HEK293 (cell line): Measurements from ENCODE around the gene COL18A1.

ENCODE experiments used
- CTCF ChIA-PET: fragments of 350-600 bp; formaldehyde crosslinking; extraction: SDS; loops from one replicate; lab custom pipeline; 2021; ENCODE audit warnings: antibody characterized with exemption; lab: Yijun Ruan, JAX
- POLR2A ChIA-PET: fragments of 300-600 bp; formaldehyde crosslinking; extraction: SDS; loops from one replicate; lab custom pipeline; 2020; ENCODE audit warnings: antibody characterized with exemption, inconsistent platforms; lab: Yijun Ruan, JAX
- H3K27ac ChIP-seq: fragments of 200-500 bp; sonication (Bioruptor generic); 2 replicates; pipeline ENCODE4 v1.5.1; 2014; ENCODE audit warnings: low read depth, low read length, control low read depth, inconsistent platforms; ENCODE audit errors: extremely low read depth
- H3K36me3 ChIP-seq, 2 experiments: fragments of 200-500 bp in 1 of 2; sonication (Bioruptor generic) in 1 of 2; 1 replicate in 1 of 2; 2 replicates in 1 of 2; pipeline ENCODE4 v1.5.1; 2014 to 2017; ENCODE audit warnings: inconsistent platforms in 2 of 2, low read length in 2 of 2; ENCODE audit not compliant: control insufficient read depth in 2 of 2, insufficient read depth in 1 of 2
- H3K4me1 ChIP-seq: fragments of 200-500 bp; sonication (Bioruptor generic); 2 replicates; pipeline ENCODE4 v1.5.1; 2014; ENCODE audit warnings: mild to moderate bottlenecking, low read length, inconsistent platforms; ENCODE audit not compliant: control insufficient read depth, insufficient read depth
- H3K4me3 ChIP-seq: 2 replicates; pipeline ENCODE4 v1.5.1; 2011; ENCODE audit warnings: low read depth, mild to moderate bottlenecking, control low read depth, low read length, moderate library complexity
- H3K9me3 ChIP-seq: fragments of 200-500 bp; sonication (Bioruptor generic); 2 replicates; pipeline ENCODE4 v1.5.1; 2014; ENCODE audit warnings: low read depth, low read length, inconsistent platforms; ENCODE audit not compliant: control insufficient read depth, insufficient read depth
- GFI1B ChIP-seq: fragments of 450-650 bp; formaldehyde crosslinking; IDR thresholded peaks from 2 replicates; pipeline ENCODE4 v1.5.1; 2016; ENCODE audit warnings: missing biosample characterization, missing genetic modification characterization
- PRDM1 ChIP-seq: fragments of 450-650 bp; formaldehyde crosslinking; IDR thresholded peaks from 2 replicates; pipeline ENCODE4; 2016; ENCODE audit warnings: missing biosample characterization, missing genetic modification characterization
- ZBTB17 ChIP-seq: fragments of 450-650 bp; formaldehyde crosslinking; IDR thresholded peaks from 2 replicates; pipeline ENCODE4 v1.5.1; 2016; ENCODE audit warnings: missing biosample characterization, missing genetic modification characterization
- ZFP37 ChIP-seq: fragments of 450-650 bp; formaldehyde crosslinking; IDR thresholded peaks from 2 replicates; pipeline ENCODE4 v1.5.1; 2016; ENCODE audit warnings: missing biosample characterization, missing genetic modification characterization
- ZNF114 ChIP-seq: fragments of 450-650 bp; formaldehyde crosslinking; IDR thresholded peaks from 2 replicates; pipeline ENCODE4 v1.5.0; 2017; ENCODE audit warnings: missing biosample characterization, missing genetic modification characterization
- ZNF146 ChIP-seq: fragments of 450-650 bp; formaldehyde crosslinking; IDR thresholded peaks from 2 replicates; pipeline ENCODE4 v1.5.1; 2016; ENCODE audit warnings: missing biosample characterization, missing genetic modification characterization
- ZNF157 ChIP-seq: fragments of 450-650 bp; formaldehyde crosslinking; IDR thresholded peaks from 2 replicates; pipeline ENCODE4 v1.5.1; 2016; ENCODE audit warnings: missing biosample characterization, missing genetic modification characterization
- ZNF24 ChIP-seq: fragments of 450-650 bp; formaldehyde crosslinking; IDR thresholded peaks from 2 replicates; pipeline ENCODE4 v1.5.1; 2016; ENCODE audit warnings: missing biosample characterization, missing genetic modification characterization
- ZNF302 ChIP-seq: fragments of 450-650 bp; formaldehyde crosslinking; IDR thresholded peaks from 2 replicates; pipeline ENCODE4 v1.5.1; 2016; ENCODE audit warnings: missing biosample characterization, missing genetic modification characterization, low read depth
- ZNF416 ChIP-seq: fragments of 450-650 bp; formaldehyde crosslinking; IDR thresholded peaks from 2 replicates; pipeline ENCODE4 v1.5.1; 2016; ENCODE audit warnings: missing biosample characterization, missing genetic modification characterization
- ZNF571 ChIP-seq: fragments of 450-650 bp; formaldehyde crosslinking; IDR thresholded peaks from 2 replicates; pipeline ENCODE4 v1.5.0; 2017; ENCODE audit warnings: missing biosample characterization, missing genetic modification characterization
- ZNF600 ChIP-seq: fragments of 450-650 bp; formaldehyde crosslinking; IDR thresholded peaks from 2 replicates; pipeline ENCODE4 v1.5.1; 2016; ENCODE audit warnings: missing biosample characterization, missing genetic modification characterization
- ZNF654 ChIP-seq: fragments of 450-650 bp; formaldehyde crosslinking; IDR thresholded peaks from 2 replicates; pipeline ENCODE4 v1.5.1; 2016; ENCODE audit warnings: low read depth, missing biosample characterization, missing genetic modification characterization
- ZNF670 ChIP-seq: fragments of 450-650 bp; formaldehyde crosslinking; IDR thresholded peaks from 2 replicates; pipeline ENCODE4 v1.5.1; 2016; ENCODE audit warnings: missing biosample characterization, missing genetic modification characterization, low read depth
- ZSCAN30 ChIP-seq: fragments of 450-650 bp; IDR thresholded peaks from 2 replicates; pipeline ENCODE4 v1.5.1; 2018; ENCODE audit warnings: missing biosample characterization, mild to moderate bottlenecking, missing genetic modification characterization, moderate library complexity
- TF ChIP-seq, protein P1 (sequence below): fragments of 450-650 bp; formaldehyde crosslinking; IDR thresholded peaks from 2 replicates; pipeline ENCODE4 v1.5.1; 2016; ENCODE audit warnings: missing biosample characterization, missing genetic modification characterization
- TF ChIP-seq, protein P2 (sequence below): fragments of 450-650 bp; formaldehyde crosslinking; IDR thresholded peaks from 2 replicates; pipeline ENCODE4 v1.5.1; 2016; ENCODE audit warnings: missing biosample characterization, missing genetic modification characterization
- TF ChIP-seq, protein P3 (sequence below): fragments of 450-650 bp; formaldehyde crosslinking; IDR thresholded peaks from 2 replicates; pipeline ENCODE4 v1.5.0; 2017; ENCODE audit warnings: missing biosample characterization, missing genetic modification characterization, borderline replicate concordance
- TF ChIP-seq, protein P4 (sequence below): fragments of 450-650 bp; formaldehyde crosslinking; conservative IDR thresholded peaks from 2 replicates; pipeline ENCODE4 v1.5.1; 2016; ENCODE audit warnings: low read depth, missing biosample characterization, missing genetic modification characterization

Gene COL18A1

DNA sequence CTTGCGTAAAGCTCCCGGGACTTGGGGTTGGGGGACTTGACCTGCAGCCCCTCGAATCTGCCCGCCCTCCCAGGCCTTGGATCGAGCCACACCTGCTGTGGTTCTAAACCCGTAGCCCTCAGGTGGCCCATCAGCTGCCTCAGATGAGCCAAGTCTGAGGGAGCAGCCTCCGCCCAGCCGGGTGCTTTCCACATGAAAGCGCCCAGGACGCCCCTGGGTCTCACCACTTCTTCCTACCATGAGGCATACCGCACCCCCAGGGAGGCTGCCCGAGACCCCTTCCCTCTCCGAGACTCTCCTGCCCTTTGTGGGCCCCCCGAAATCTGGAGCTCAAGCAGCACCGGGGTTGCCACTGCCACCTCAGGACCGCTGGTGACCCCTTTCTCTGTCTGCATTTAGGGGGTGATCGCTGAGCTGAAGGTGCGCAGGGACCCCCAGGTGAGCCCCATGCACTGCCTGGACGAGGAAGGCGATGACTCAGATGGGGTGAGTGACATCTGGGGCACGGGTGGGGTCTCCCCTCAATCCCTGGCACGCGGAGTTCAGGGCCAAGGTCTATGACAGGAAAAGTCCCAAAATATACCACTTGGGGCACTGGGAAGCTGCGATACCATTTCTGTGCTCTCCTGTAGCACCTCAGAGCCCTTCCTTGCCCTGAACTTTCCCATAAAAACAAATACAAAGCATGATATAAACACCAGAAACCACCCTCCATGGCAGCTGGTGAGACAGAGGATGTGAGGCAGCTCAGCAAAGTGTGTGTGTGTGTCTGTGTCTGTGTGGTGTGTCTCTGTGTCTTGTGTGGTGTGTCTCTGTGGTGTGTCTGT is 68.7 kb downstream of the COL18A1 start:
- no peak overlapping the region for H3K4me3 ChIP-seq
- CTCF ChIA-PET, result interaction anchor here (0.7 to 1.0 kb wide), 3 partner anchors 11 to 345 kb away, joined by 3 to 5 read pairs (median 3); no protein-coding TSS in a partner anchor
- H3K4me1 ChIP-seq, result peaks cover 5% of the 10 kb centered on the region
- H3K27ac ChIP-seq, result no peak overlapping the region
- TF ChIP-seq ZNF157 (tag by site-specific recombination) (no peak), ZNF146 (tag by site-specific recombination) (no peak), ZBTB17 (no peak), ZFP37 (tag by site-specific recombination) (no peak), ZNF302 (tag by site-specific recombination) (no peak), GFI1B (tag by site-specific recombination) (no peak), ZNF24 (tag by site-specific recombination) (no peak), ZNF670 (tag by site-specific recombination) (no peak), ZNF654 (tag by site-specific recombination) (no peak), ZNF416 (no peak), ZNF600 (tag by site-specific recombination) (no peak), ZSCAN30 (tag by site-specific recombination) (no peak), ZNF114 (tag by site-specific recombination) (no peak), PRDM1 (tag by site-specific recombination) (no peak), ZNF571 (tag by site-specific recombination) (no peak)
- TF ChIP-seq, protein P1, sequence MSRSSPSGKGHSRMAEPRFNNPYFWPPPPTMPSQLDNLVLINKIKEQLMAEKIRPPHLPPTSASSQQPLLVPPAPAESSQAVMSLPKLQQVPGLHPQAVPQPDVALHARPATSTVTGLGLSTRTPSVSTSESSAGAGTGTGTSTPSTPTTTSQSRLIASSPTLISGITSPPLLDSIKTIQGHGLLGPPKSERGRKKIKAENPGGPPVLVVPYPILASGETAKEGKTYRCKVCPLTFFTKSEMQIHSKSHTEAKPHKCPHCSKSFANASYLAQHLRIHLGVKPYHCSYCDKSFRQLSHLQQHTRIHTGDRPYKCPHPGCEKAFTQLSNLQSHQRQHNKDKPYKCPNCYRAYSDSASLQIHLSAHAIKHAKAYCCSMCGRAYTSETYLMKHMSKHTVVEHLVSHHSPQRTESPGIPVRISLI (tag by site-specific recombination), result no peak
- TF ChIP-seq, protein P2, sequence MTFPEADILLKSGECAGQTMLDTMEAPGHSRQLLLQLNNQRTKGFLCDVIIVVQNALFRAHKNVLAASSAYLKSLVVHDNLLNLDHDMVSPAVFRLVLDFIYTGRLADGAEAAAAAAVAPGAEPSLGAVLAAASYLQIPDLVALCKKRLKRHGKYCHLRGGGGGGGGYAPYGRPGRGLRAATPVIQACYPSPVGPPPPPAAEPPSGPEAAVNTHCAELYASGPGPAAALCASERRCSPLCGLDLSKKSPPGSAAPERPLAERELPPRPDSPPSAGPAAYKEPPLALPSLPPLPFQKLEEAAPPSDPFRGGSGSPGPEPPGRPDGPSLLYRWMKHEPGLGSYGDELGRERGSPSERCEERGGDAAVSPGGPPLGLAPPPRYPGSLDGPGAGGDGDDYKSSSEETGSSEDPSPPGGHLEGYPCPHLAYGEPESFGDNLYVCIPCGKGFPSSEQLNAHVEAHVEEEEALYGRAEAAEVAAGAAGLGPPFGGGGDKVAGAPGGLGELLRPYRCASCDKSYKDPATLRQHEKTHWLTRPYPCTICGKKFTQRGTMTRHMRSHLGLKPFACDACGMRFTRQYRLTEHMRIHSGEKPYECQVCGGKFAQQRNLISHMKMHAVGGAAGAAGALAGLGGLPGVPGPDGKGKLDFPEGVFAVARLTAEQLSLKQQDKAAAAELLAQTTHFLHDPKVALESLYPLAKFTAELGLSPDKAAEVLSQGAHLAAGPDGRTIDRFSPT, result no peak
- TF ChIP-seq, protein P3, sequence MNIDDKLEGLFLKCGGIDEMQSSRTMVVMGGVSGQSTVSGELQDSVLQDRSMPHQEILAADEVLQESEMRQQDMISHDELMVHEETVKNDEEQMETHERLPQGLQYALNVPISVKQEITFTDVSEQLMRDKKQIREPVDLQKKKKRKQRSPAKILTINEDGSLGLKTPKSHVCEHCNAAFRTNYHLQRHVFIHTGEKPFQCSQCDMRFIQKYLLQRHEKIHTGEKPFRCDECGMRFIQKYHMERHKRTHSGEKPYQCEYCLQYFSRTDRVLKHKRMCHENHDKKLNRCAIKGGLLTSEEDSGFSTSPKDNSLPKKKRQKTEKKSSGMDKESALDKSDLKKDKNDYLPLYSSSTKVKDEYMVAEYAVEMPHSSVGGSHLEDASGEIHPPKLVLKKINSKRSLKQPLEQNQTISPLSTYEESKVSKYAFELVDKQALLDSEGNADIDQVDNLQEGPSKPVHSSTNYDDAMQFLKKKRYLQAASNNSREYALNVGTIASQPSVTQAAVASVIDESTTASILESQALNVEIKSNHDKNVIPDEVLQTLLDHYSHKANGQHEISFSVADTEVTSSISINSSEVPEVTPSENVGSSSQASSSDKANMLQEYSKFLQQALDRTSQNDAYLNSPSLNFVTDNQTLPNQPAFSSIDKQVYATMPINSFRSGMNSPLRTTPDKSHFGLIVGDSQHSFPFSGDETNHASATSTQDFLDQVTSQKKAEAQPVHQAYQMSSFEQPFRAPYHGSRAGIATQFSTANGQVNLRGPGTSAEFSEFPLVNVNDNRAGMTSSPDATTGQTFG (tag by site-specific recombination), result no peak
- TF ChIP-seq, protein P4, sequence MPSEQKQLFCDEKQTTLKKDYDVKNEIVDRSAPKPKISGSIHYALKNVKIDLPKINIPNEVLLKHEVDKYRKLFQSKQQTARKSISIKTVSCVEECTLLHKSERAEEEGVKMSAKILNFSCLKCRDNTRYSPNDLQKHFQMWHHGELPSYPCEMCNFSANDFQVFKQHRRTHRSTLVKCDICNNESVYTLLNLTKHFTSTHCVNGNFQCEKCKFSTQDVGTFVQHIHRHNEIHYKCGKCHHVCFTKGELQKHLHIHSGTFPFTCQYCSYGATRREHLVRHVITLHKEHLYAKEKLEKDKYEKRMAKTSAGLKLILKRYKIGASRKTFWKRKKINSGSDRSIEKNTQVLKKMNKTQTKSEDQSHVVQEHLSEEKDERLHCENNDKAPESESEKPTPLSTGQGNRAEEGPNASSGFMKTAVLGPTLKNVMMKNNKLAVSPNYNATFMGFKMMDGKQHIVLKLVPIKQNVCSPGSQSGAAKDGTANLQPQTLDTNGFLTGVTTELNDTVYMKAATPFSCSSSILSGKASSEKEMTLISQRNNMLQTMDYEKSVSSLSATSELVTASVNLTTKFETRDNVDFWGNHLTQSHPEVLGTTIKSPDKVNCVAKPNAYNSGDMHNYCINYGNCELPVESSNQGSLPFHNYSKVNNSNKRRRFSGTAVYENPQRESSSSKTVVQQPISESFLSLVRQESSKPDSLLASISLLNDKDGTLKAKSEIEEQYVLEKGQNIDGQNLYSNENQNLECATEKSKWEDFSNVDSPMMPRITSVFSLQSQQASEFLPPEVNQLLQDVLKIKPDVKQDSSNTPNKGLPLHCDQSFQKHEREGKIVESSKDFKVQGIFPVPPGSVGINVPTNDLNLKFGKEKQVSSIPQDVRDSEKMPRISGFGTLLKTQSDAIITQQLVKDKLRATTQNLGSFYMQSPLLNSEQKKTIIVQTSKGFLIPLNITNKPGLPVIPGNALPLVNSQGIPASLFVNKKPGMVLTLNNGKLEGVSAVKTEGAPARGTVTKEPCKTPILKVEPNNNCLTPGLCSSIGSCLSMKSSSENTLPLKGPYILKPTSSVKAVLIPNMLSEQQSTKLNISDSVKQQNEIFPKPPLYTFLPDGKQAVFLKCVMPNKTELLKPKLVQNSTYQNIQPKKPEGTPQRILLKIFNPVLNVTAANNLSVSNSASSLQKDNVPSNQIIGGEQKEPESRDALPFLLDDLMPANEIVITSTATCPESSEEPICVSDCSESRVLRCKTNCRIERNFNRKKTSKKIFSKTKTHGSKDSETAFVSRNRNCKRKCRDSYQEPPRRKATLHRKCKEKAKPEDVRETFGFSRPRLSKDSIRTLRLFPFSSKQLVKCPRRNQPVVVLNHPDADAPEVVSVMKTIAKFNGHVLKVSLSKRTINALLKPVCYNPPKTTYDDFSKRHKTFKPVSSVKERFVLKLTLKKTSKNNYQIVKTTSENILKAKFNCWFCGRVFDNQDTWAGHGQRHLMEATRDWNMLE (tag by site-specific recombination), result no peak
- TF ChIP-seq, all 188 proteins: peak for 0
- POLR2A ChIA-PET, result no interaction called here
- H3K36me3 ChIP-seq, result peaks cover 3 to 37% of the 10 kb centered on the region in 2 experiments; a peak in 2 of 3 replicates
- no peaks in the 10 kb centered on the region for H3K9me3 ChIP-seq
